ENCODE measurements around the gene MRPS35.

Gene MRPS35

DNA sequence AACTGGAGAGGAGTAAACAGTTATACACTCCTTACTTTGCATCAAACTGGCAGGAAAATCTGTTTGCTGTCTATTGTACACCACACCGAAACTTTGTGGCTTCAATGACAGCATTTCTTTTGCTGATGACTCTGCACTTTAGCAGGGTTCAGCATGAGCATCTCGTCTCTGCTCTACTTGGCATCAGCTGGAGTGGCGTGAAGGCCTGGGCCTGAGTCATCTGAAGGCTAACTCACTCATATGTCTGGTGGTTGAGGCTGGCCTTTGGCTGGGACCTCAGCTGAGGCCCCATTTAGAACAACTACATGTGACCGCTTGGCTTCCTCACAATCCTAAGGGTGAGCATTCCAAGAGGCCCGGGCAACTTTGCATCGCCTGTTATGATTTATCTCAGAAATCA lies 43.1 kb upstream of the MRPS35 start:
- no peaks in the 10 kb centered on the region for H3K9me2 ChIP-seq (ENCODE audit: low read depth, low read length)
- no peaks in the 10 kb centered on the region for H3K36me3 ChIP-seq (ENCODE audit: insufficient read depth, low read length)
- no peaks in the 10 kb centered on the region for H3K9me3 ChIP-seq (ENCODE audit: low read length)
- no peaks in the 10 kb centered on the region for H4K20me1 ChIP-seq (ENCODE audit: insufficient read depth, low read length)
- no peak overlapping the region for H3K9ac ChIP-seq (ENCODE audit: low read length)
- H3K27ac ChIP-seq (ENCODE audit: low read depth, low read length, poor library complexity, severe bottlenecking), result no peak overlapping the region
- TF ChIP-seq EZH2 (IDR thresholded peaks at IDR 0.05; ENCODE audit: borderline replicate concordance, low read length), result no peak
- TF ChIP-seq, protein P1, sequence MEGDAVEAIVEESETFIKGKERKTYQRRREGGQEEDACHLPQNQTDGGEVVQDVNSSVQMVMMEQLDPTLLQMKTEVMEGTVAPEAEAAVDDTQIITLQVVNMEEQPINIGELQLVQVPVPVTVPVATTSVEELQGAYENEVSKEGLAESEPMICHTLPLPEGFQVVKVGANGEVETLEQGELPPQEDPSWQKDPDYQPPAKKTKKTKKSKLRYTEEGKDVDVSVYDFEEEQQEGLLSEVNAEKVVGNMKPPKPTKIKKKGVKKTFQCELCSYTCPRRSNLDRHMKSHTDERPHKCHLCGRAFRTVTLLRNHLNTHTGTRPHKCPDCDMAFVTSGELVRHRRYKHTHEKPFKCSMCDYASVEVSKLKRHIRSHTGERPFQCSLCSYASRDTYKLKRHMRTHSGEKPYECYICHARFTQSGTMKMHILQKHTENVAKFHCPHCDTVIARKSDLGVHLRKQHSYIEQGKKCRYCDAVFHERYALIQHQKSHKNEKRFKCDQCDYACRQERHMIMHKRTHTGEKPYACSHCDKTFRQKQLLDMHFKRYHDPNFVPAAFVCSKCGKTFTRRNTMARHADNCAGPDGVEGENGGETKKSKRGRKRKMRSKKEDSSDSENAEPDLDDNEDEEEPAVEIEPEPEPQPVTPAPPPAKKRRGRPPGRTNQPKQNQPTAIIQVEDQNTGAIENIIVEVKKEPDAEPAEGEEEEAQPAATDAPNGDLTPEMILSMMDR (IDR thresholded peaks at IDR 0.05; ENCODE audit: low read length), result no peak
- no peaks in the 10 kb centered on the region for H3K27me3 ChIP-seq (ENCODE audit: insufficient read depth, low read length)
- H2AFZ ChIP-seq (ENCODE audit: low read length), result no peak overlapping the region
- no peaks in the 10 kb centered on the region for H3F3A ChIP-seq (ENCODE audit: insufficient read depth, low read length)
- no peak overlapping the region for H3K4me2 ChIP-seq (ENCODE audit: low read length)
- H3K4me1 ChIP-seq (ENCODE audit: insufficient read depth, low read length, severe bottlenecking), result no peaks in the 10 kb centered on the region
- no peak overlapping the region for H3K4me3 ChIP-seq (ENCODE audit: low read depth, low read length, poor library complexity, severe bottlenecking)
- H3K79me2 ChIP-seq (ENCODE audit: insufficient read depth, low read length), result no peaks in the 10 kb centered on the region

DNA sequence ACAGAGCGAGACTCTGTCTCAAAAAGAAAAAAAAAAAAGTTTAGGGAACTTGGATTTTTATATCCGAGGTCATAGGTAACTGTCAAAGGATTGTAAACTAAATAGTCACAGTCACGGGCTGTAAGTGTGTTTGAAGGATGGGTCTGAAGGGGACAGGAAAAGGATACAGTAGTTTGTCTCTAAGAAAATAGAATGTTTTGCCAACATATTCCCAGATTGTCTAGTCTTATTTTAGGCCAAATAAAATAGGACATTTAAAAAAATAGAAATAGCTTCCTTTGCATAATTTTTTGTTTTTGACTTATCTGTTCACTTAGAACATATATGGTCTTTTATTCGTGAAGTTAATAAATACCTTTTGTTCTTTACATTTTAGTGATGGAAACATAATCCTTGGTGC lies 38.6 kb upstream of the MRPS35 start:
- no peaks in the 10 kb centered on the region for H3K27me3 ChIP-seq (ENCODE audit: insufficient read depth, low read length)
- no peaks in the 10 kb centered on the region for H3K79me2 ChIP-seq (ENCODE audit: insufficient read depth, low read length)
- no peak overlapping the region for H3K27ac ChIP-seq (ENCODE audit: low read depth, low read length, poor library complexity, severe bottlenecking)
- H3K4me2 ChIP-seq (ENCODE audit: low read length), result no peak overlapping the region
- H3K9me3 ChIP-seq (ENCODE audit: low read length), result no peaks in the 10 kb centered on the region
- no peaks in the 10 kb centered on the region for H3K4me1 ChIP-seq (ENCODE audit: insufficient read depth, low read length, severe bottlenecking)
- H3K36me3 ChIP-seq (ENCODE audit: insufficient read depth, low read length), result no peaks in the 10 kb centered on the region
- no peaks in the 10 kb centered on the region for H4K20me1 ChIP-seq (ENCODE audit: insufficient read depth, low read length)
- H2AFZ ChIP-seq (ENCODE audit: low read length), result no peak overlapping the region
- H3F3A ChIP-seq (ENCODE audit: insufficient read depth, low read length), result no peaks in the 10 kb centered on the region
- TF ChIP-seq, protein P1 (IDR thresholded peaks at IDR 0.05; ENCODE audit: low read length), result no peak
- TF ChIP-seq EZH2 (IDR thresholded peaks at IDR 0.05; ENCODE audit: borderline replicate concordance, low read length), result no peak
- H3K4me3 ChIP-seq (ENCODE audit: low read depth, low read length, poor library complexity, severe bottlenecking), result no peak overlapping the region
- no peak overlapping the region for H3K9ac ChIP-seq (ENCODE audit: low read length)
- H3K9me2 ChIP-seq (ENCODE audit: low read depth, low read length), result no peaks in the 10 kb centered on the region

DNA sequence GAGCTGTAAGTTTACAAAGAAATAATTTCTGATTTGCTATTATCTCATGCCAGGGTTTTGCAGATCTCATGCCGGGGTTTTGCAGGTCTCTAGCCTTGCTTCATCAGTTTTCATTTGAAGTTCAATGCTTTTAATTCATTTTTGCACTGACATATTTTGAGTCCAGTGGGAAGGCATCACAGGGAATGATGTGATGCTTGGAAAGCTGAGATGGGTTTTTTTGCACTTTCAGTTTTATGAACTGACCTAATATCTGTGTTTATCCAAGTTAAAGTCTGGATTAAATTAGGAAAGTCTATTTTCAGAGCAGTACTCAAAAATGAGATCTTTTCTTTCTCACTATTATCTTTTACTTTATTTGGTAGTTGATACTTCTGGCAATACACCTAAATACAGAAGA lies 38.0 kb upstream of the MRPS35 start:
- H3K4me1 ChIP-seq (ENCODE audit: insufficient read depth, low read length, severe bottlenecking), result no peaks in the 10 kb centered on the region
- no peaks in the 10 kb centered on the region for H3F3A ChIP-seq (ENCODE audit: insufficient read depth, low read length)
- H2AFZ ChIP-seq (ENCODE audit: low read length), result no peak overlapping the region
- H3K27ac ChIP-seq (ENCODE audit: low read depth, low read length, poor library complexity, severe bottlenecking), result no peak overlapping the region
- no peak overlapping the region for H3K4me3 ChIP-seq (ENCODE audit: low read depth, low read length, poor library complexity, severe bottlenecking)
- no peaks in the 10 kb centered on the region for H3K9me3 ChIP-seq (ENCODE audit: low read length)
- no peaks in the 10 kb centered on the region for H3K9me2 ChIP-seq (ENCODE audit: low read depth, low read length)
- no peaks in the 10 kb centered on the region for H3K36me3 ChIP-seq (ENCODE audit: insufficient read depth, low read length)
- H4K20me1 ChIP-seq (ENCODE audit: insufficient read depth, low read length), result no peaks in the 10 kb centered on the region
- no peaks in the 10 kb centered on the region for H3K27me3 ChIP-seq (ENCODE audit: insufficient read depth, low read length)
- no peak overlapping the region for H3K4me2 ChIP-seq (ENCODE audit: low read length)
- no peaks in the 10 kb centered on the region for H3K79me2 ChIP-seq (ENCODE audit: insufficient read depth, low read length)
- TF ChIP-seq EZH2 (IDR thresholded peaks at IDR 0.05; ENCODE audit: borderline replicate concordance, low read length), result no peak
- TF ChIP-seq, protein P1 (IDR thresholded peaks at IDR 0.05; ENCODE audit: low read length), result no peak
- no peak overlapping the region for H3K9ac ChIP-seq (ENCODE audit: low read length)
